HG03460 (cell line): ENCODE results near the gene HLTF.

Source experiments
- ATAC-seq: cut with Tn5 transposase; IDR thresholded peaks from one replicate; pipeline ENCODE4 v1.9.1; 2021; ENCODE audit not compliant: unreplicated experiment

Gene HLTF

DNA sequence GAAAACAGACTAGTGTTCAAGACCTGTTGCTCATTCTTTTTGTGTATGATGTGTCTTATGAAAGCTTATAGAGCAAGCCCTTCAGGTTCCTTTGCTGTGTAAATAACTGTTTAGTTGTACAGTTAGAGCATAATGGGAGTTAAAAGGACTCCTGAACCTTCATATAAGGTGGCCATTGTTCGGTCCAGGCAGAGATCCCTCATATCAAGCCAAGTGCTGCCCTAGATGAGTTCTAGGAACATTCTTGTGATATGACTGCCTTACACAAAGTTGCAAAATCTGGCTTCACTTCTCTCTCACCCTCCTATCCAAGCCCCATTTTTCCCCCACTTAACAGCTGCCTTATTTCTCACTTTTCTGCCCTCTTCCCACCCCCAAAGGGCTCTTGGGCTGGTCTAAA lies 68.1 kb downstream of the HLTF start:
- no peak for ATAC-seq

GRCh38 chr3:149016669-149017541 lies 69.4 kb downstream of the HLTF start:
- ATAC-seq: no peak

DNA sequence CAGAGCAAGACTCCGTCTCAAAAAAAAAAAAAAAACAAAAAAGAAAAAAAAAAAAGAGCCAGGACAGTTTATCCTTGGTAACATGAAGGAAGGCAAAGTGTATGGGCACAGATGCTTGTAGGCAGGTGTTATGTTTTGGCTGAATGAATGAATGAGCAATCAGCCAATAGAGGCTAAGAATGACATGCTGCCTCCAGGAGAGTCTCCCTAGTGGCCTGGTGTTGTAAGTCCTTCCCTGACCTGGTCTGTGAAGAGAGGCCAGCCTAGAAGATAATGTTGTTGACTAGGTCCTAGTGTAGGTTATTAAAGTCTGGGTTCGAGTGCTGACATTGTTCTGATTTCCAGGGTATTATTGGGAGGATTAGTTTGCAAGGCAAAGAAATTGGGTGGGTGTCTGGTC lies 70.1 kb downstream of the HLTF start:
- ATAC-seq: no peak

DNA sequence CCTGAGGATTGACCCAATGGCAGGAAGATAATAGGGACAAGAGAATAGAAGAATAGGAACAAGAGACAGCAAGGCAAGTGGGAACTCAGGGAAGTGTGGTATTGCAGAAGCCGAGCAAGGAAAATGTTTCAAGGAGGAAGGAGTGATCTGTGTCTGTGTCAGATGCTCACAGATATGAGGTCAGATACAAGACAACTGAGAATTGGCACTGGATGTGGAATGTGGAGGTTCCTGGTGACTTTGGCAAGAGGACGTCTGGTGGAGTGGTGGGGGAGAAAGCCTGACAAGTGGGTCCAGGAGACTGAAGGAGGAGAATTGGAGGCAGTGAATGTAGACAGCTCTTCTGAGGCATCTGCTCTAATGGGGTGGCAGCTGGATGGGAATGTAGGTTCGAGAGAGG lies 70.9 kb downstream of the HLTF start:
- no peak for ATAC-seq

- ATAC-seq: no peak
Measured at GRCh38 chr3:149013726-149014125, 72.6 kb downstream of the HLTF start.

DNA sequence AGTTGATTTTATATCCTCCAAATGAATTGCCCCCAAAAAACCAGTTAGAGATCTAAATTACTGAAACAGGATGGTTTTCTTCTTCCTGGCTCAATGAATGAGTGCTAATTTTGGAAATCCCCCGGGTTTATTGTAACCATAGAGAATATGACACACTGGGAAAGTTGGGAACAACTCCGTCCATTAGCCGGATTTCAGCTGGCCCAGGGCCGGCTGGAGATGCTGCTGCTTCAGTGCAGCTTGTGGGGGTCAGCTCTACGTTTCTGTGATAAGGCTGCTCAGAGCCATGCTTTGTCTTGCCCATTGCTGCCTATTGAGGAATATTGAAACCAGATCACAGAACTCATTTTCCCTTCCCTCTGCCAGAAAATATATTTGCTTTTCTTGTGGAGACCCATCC lies 74.7 kb downstream of the HLTF start:
- ATAC-seq: no peak

GRCh38 chr3:149010966-149011365 lies 75.4 kb downstream of the HLTF start:
- ATAC-seq: no peak

DNA sequence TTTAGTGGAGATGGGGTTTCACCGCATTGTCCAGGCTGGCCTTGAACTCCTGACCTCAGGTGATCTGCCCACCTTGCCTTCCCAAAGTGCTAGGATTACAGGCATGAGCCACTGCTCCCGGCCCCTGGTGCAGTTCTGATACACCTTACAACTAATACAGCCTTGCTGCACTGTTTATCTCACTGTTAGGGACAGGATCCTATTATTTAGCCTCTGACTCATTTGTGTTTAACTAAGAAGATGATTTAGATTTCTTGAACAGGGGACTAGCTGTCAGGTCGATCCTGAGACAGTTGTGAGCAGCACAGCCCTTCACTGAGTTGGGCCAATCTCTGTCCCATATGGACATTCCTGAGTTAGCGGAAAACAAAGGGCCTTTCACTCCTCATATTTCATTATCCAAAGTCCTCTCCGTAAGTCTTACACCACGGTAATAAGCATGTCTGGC lies 75.8 kb downstream of the HLTF start:
- ATAC-seq: no peak

- ATAC-seq: peak; percentile 95
Measured at GRCh38 chr3:149009732-149010131, 76.6 kb downstream of the HLTF start.

- ATAC-seq: no peak
Measured at GRCh38 chr3:149007567-149008257, 78.6 kb downstream of the HLTF start.

DNA sequence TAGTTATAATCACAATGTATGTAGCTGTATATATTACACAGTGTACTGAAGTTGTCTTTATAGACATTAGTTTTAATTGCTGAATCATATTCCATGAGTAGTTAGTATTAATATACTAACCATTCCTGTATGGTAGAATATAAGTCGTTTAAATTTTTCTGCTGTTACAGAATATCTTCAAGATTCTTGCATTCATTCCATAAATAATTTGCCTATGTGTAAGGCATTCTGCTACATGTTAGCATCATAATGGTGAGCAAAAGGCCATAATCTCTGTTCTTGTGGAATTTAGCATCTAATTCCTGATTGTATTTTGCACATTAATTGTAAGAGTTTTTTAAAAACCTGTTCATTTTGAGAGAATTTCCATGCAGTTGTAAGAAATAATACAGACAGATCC lies 80.9 kb downstream of the HLTF start:
- ATAC-seq: no peak

- ATAC-seq: no peak
Measured at GRCh38 chr3:149004622-149005021, 81.7 kb downstream of the HLTF start.

GRCh38 chr3:149003653-149004305 lies 82.6 kb downstream of the HLTF start:
- peak; percentile 89 for ATAC-seq

DNA sequence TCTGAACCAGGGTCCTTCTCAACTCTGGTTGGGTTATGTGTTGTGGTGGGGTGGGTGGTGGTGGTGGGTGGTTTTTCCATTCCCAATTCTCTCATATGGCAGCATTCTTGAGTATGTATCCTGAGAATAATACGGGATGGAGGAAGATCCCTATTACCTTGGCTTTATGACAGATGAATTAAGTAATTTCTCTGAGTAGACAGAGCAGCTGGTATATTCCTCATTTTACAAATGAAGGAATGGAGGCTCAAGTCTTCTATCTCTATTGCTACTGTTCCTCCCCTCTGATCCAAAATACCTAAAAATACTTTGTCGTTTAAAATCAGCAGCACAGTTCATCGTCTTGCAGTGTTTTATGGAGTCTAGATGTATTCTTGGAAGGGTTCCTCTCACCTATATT lies 84.6 kb downstream of the HLTF start:
- no peak for ATAC-seq

DNA sequence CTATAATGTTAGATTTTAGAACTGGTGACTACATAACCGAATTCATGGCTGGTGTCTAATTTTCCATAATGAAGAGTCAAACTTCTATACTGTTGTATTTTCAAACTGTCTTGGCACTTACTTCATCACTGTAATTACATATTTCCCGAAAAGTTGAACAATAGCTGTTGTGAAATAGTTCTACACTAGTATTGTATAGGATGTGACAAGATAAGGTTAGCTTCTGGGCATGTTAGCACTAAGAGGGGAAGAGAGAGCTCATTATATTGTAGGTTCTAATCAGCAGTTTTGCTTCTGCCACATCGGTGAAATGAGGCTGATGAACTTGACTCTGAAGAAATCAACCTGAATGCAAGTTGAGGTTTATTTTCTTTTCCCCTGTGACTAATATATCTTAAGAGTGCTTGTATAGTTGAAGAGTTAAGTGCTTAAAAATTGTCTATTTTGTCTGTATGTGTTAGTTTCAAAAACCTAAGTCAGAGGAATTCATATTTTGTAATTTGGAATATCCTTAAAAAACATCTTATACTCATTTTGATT lies 86.1 kb downstream of the HLTF start:
- no peak for ATAC-seq

- ATAC-seq: peak; percentile 35
Measured at GRCh38 chr3:148999806-149000205, 86.5 kb downstream of the HLTF start.

DNA sequence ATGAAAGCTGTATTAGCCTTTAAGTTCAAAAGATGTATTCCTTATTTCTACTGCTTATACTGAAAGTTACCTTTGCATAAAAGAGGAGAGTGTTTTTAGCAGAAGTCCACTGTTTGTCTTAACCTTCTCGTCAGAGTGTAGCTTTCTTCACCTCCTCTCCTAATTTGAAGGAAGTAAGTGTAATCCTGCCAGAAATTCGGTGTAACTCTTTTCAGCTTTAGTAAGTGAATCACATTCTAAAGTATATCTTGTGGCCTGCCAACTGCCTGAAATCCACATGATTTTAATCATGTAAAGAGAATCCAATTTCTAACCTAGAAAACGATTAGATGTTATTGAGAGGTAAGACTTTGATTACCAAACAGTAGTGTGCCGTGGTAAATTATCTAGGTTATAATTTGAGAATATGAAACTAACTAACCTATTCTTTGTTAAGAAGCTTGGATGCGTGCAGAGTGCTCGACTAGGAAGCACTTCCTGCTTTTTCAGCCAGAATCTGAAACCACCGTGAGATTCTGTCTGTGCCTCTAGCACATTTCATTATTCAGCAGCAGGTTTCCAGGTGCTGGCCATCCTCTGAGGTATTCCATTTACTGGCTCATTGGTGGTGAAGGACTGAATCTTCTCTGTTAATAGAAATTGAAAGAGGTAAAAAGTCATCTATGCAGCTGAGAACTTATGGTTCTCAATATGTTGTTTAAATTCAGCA lies 87.5 kb downstream of the HLTF start:
- peak; percentile 37 for ATAC-seq

GRCh38 chr3:148998297-148998696 lies 88.0 kb downstream of the HLTF start:
- no peak for ATAC-seq

DNA sequence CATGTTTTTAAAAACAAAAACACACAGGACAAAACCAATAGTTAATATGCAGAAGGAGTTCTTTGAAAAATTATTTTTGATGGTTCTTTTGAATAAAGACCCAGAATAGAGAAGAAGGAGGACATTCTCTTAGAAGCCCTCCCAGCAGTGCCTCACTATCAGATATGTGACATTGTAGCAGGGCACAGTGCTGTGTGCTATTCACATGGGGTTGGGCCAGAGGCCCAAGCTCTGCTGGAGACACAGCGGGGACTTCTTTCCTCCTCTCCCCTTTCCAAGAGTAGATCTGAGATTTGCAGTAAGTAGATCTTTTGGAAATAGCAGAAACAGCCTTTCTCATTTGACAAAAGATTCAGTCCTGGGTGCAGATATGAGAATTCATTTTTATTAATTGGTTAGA lies 88.7 kb downstream of the HLTF start:
- no peak for ATAC-seq

DNA sequence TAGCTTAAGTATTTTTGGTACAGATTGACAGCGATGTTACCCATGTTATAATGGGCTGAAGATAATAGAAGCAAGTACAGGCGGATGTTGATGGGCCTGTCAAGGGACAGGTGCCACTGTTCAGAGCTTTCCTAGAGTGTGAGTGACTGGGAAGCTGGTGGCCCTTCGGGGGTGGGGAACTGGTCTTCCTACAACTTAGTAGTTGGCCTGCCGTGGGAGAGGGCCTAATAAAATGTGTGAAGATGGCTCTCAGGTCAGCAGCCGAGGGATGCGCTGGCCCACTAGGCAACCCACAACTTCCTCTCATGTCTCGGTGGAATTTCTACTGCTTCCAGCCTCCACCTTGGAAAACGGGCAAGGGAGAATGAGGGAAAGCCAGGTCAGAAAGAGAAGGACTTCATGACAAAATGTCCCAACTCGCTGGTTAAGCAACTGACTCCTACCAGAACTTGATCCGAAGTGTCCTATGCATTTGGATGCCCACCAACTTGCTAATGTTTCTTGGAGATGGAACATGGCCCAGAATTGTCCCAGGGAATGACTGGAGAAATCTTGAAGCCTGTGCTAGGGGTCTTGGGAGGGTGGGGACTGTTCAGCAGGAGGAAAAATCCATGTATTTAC lies 93.6 kb downstream of the HLTF start:
- ATAC-seq: no peak
